Body of pancreas (tissue), 4 donors: ENCODE results near the gene GFM2.

Source experiments
- CTCF ChIP-seq, 7 experiments: fragments of 450-650 bp in 4 of 7; fragments of 200-600 bp in 3 of 7; sonication (generic) in 3 of 7; IDR thresholded peaks; one replicate each; pipeline ENCODE4 v1.5.1; 2016 to 2019; ENCODE audit warnings: antibody characterized with exemption in 7 of 7
- POLR2A ChIP-seq, 3 donors: fragments of 450-650 bp; IDR thresholded peaks; one replicate each; pipeline ENCODE4 v1.6.1; 2016; ENCODE audit warnings: antibody characterized with exemption in 3 of 3, mild to moderate bottlenecking in 2 of 3

- TF ChIP-seq CTCF (IDR thresholded peaks at IDR 0.05) (no peak), POLR2A (IDR thresholded peaks at IDR 0.05) (no peak)
These were observed 41.6 kb downstream of the GFM2 start for GRCh38 chr5:74725331-74725730.
